Measurements from ENCODE around the gene ATXN7.

The ATXN7 gene

GRCh38 chr3:63968612-63969350 lies 105.1 kb downstream of the ATXN7 start:
- peak overlapping the region; percentile 2 for H3K4me3 ChIP-seq (replicated peaks; ENCODE audit: low read depth, low read length)
- DNase-seq (ENCODE audit: low read depth): no peak

GRCh38 chr3:63969876-63970275 lies 106.2 kb downstream of the ATXN7 start:
- no peak for TF ChIP-seq CTCF (IDR thresholded peaks at IDR 0.05; ENCODE audit: low read length, missing control alignments)
- DNase-seq (ENCODE audit: low read depth): no peak
- H3K4me3 ChIP-seq (replicated peaks; ENCODE audit: low read depth, low read length): no peak overlapping the region

More at GRCh38 chr3:63968612-63969350, 105.1 kb downstream of the ATXN7 start:
- TF ChIP-seq CTCF (IDR thresholded peaks at IDR 0.05; ENCODE audit: low read length, missing control alignments): no peak

- DNase-seq (ENCODE audit: low read depth): no peak
- H3K4me3 ChIP-seq (replicated peaks; ENCODE audit: low read depth, low read length): no peak overlapping the region
- no peak for TF ChIP-seq CTCF (IDR thresholded peaks at IDR 0.05; ENCODE audit: low read length, missing control alignments)
Observed at GRCh38 chr3:63970631-63971475, 107.2 kb downstream of the ATXN7 start.

- DNase-seq (ENCODE audit: low read depth): peak; percentile 71
- no peak for TF ChIP-seq CTCF (IDR thresholded peaks at IDR 0.05; ENCODE audit: low read length, missing control alignments)
- H3K4me3 ChIP-seq (replicated peaks; ENCODE audit: low read depth, low read length): no peak overlapping the region
Observed at GRCh38 chr3:63972196-63972595, 108.5 kb downstream of the ATXN7 start.

- no peak overlapping the region for H3K4me3 ChIP-seq (replicated peaks; ENCODE audit: low read depth, low read length)
- no peak for DNase-seq (ENCODE audit: low read depth)
- TF ChIP-seq CTCF (IDR thresholded peaks at IDR 0.05; ENCODE audit: low read length, missing control alignments): no peak
Observed at GRCh38 chr3:63972987-63973386, 109.3 kb downstream of the ATXN7 start.

- no peak for TF ChIP-seq CTCF (IDR thresholded peaks at IDR 0.05; ENCODE audit: low read length, missing control alignments)
- no peak for DNase-seq (ENCODE audit: low read depth)
- no peak overlapping the region for H3K4me3 ChIP-seq (replicated peaks; ENCODE audit: low read depth, low read length)
Observed at GRCh38 chr3:63973406-63973805, 109.7 kb downstream of the ATXN7 start.
